GM12878 (cell line): Measurements from ENCODE around the gene CLSTN2. TPM values are rescaled to one million over a fixed set of nuclear protein-coding genes. Genes with fewer than 3 reads are reported as not detected.

Source experiments
- ATAC-seq: fragments of 200-7000 bp; cut with Tn5 transposase; 3 replicates; pipeline ENCODE4 v1.9.1; 2020; ENCODE audit warnings: mild to moderate bottlenecking, moderate library complexity
- BruUV-seq: library from RNA; stranded (reverse); fragments of 400-500 nt; replicated peaks from 2 replicates; lab custom pipeline; 2021; lab: Mats Ljungman, UMichigan
- CTCF ChIA-PET: fragments of 300-600 bp; sonication (Branson Sonifier 250); formaldehyde crosslinking; extraction: SDS; loops from one replicate; lab custom pipeline; 2021; ENCODE audit warnings: inconsistent platforms; lab: Yijun Ruan, JAX
- POLR2A ChIA-PET: fragments of 350-600 bp; formaldehyde crosslinking; extraction: SDS; loops from one replicate; lab custom pipeline; 2021; ENCODE audit warnings: inconsistent platforms; lab: Charles Lee
- RAD21 ChIA-PET: fragments of 300-600 bp; sonication (Branson Sonifier 250); formaldehyde crosslinking; loops from one replicate; lab custom pipeline; 2023; ENCODE audit warnings: antibody characterized with exemption; ENCODE audit not compliant: unreplicated experiment; lab: Charles Lee
- SMC1A ChIA-PET: fragments of 300-600 bp; sonication (Branson Sonifier 250); formaldehyde crosslinking; loops from one replicate; lab custom pipeline; 2023; ENCODE audit not compliant: unreplicated experiment, uncharacterized antibody; lab: Charles Lee
- DNase-seq: peaks from one replicate; pipeline ENCODE4 v3.0.0-alpha.2; 2011; ENCODE audit warnings: low read depth, low spot score
- FAIRE-seq: peaks from 3 replicates; lab custom pipeline; 2011; peaks lifted over from hg19 to GRCh38; lab: Jason Lieb, UNC
- H2AFZ ChIP-seq: 2 replicates; pipeline ENCODE4 v1.6.0; 2011; ENCODE audit warnings: low read depth, low read length, control low read depth; ENCODE audit not compliant: control insufficient read depth
- H3K27ac ChIP-seq: 2 replicates; pipeline ENCODE4 v1.5.1; 2011; ENCODE audit warnings: control low read depth; ENCODE audit not compliant: control insufficient read depth, insufficient read depth
- H3K27me3 ChIP-seq, 2 experiments: replicated peaks in 1 of 2; 2 replicates each; pipeline versions ENCODE4 v1.6.0 to v1.6.1; 2011; ENCODE audit warnings: low read length in 1 of 2; ENCODE audit not compliant: control insufficient read depth in 2 of 2, insufficient read depth in 2 of 2
- H3K36me3 ChIP-seq, 2 experiments: 2 replicates each; pipeline ENCODE4 v1.5.1; 2011; ENCODE audit warnings: low read length in 1 of 2; ENCODE audit not compliant: control insufficient read depth in 2 of 2, insufficient read depth in 2 of 2
- H3K4me1 ChIP-seq: 2 replicates; pipeline ENCODE4 v1.6.1; 2011; ENCODE audit warnings: mild to moderate bottlenecking, low read length, moderate library complexity, mixed read lengths; ENCODE audit not compliant: control insufficient read depth, insufficient read depth
- H3K4me2 ChIP-seq: 2 replicates; pipeline ENCODE4 v1.6.0; 2011; ENCODE audit warnings: control low read depth; ENCODE audit not compliant: control insufficient read depth, insufficient read depth
- H3K4me3 ChIP-seq: fragments of 200-600 bp; sonication (generic); 2 replicates; pipeline ENCODE4 v1.5.1; 2016
- H3K79me2 ChIP-seq: 2 replicates; pipeline ENCODE4 v1.6.0; 2011; ENCODE audit warnings: low read length; ENCODE audit not compliant: control insufficient read depth, insufficient read depth
- H3K9ac ChIP-seq: 2 replicates; pipeline ENCODE4 v1.8.0; 2011; ENCODE audit warnings: low read length, control low read depth, mixed read lengths; ENCODE audit not compliant: control insufficient read depth, insufficient read depth
- H3K9me3 ChIP-seq: replicated peaks from 3 replicates; pipeline ENCODE4 v1.5.1; 2011; ENCODE audit warnings: mild to moderate bottlenecking, low read length; ENCODE audit not compliant: control insufficient read depth, insufficient read depth
- H4K20me1 ChIP-seq: 2 replicates; pipeline ENCODE4 v1.6.0; 2011; ENCODE audit not compliant: control insufficient read depth, insufficient read depth
- BRCA1 ChIP-seq: IDR thresholded peaks from 2 replicates; pipeline ENCODE4 v1.6.1; 2011; ENCODE audit warnings: low read depth, low read length, improper control_type of control experiment
- CREB1 ChIP-seq: IDR thresholded peaks from 2 replicates; pipeline ENCODE4 v1.6.1; 2012; ENCODE audit warnings: low read depth, mild to moderate bottlenecking, inconsistent platforms
- DPF2 ChIP-seq: fragments of 450-650 bp; IDR thresholded peaks from 2 replicates; pipeline ENCODE4 v1.6.1; 2017; ENCODE audit warnings: mild to moderate bottlenecking
- FOS ChIP-seq: IDR thresholded peaks from 3 replicates; pipeline ENCODE4 v1.6.1; 2011; ENCODE audit warnings: borderline replicate concordance; ENCODE audit not compliant: insufficient read length; ENCODE audit errors: extremely low read depth
- IRF5 ChIP-seq: fragments of 450-650 bp; IDR thresholded peaks from 2 replicates; pipeline ENCODE4 v1.6.1; 2017; ENCODE audit warnings: borderline replicate concordance
- KLF5 ChIP-seq: fragments of 450-650 bp; IDR thresholded peaks from 2 replicates; pipeline ENCODE4 v1.6.1; 2014; ENCODE audit warnings: mild to moderate bottlenecking; ENCODE audit not compliant: partially characterized antibody
- MLLT1 ChIP-seq: fragments of 450-650 bp; IDR thresholded peaks from 2 replicates; pipeline ENCODE4 v1.6.1; 2016; ENCODE audit warnings: mild to moderate bottlenecking
- MTA2 ChIP-seq: fragments of 450-650 bp; IDR thresholded peaks from 2 replicates; pipeline ENCODE4 v1.6.1; 2016; ENCODE audit warnings: low read depth, mild to moderate bottlenecking, moderate library complexity
- MTA3 ChIP-seq: IDR thresholded peaks from 2 replicates; pipeline ENCODE4 v1.6.1; 2012; ENCODE audit warnings: low read length, inconsistent platforms, borderline replicate concordance
- NBN ChIP-seq: fragments of 450-650 bp; IDR thresholded peaks from 2 replicates; pipeline ENCODE4 v1.6.1; 2016
- NKRF ChIP-seq: fragments of 450-650 bp; conservative IDR thresholded peaks from 2 replicates; pipeline ENCODE4 v1.6.1; 2017; ENCODE audit warnings: mild to moderate bottlenecking, moderate library complexity
- POU2F2 ChIP-seq: IDR thresholded peaks from 3 replicates; pipeline ENCODE4 v1.6.1; 2011; ENCODE audit warnings: low read depth, mild to moderate bottlenecking, low read length, borderline replicate concordance
- RAD21 ChIP-seq: IDR thresholded peaks from 2 replicates; pipeline ENCODE4 v1.6.1; 2011; ENCODE audit warnings: mild to moderate bottlenecking, low read depth, low read length, moderate library complexity; ENCODE audit not compliant: insufficient read depth
- RELA ChIP-seq: fragments of 450-650 bp; IDR thresholded peaks from 2 replicates; pipeline ENCODE4 v1.8.0; 2014; ENCODE audit warnings: borderline replicate concordance; ENCODE audit not compliant: partially characterized antibody
- SP1 ChIP-seq: IDR thresholded peaks from one replicate; pipeline ENCODE4 v1.6.1; 2011; ENCODE audit warnings: low read depth, low read length
- SREBF1 ChIP-seq: IDR thresholded peaks from 2 replicates; pipeline ENCODE4 v1.6.1; 2012; ENCODE audit warnings: mild to moderate bottlenecking, low read length
- SUZ12 ChIP-seq: fragments of 200-600 bp; sonication (generic); IDR thresholded peaks from one replicate; pipeline ENCODE4 v1.6.1; 2018; ENCODE audit warnings: antibody characterized with exemption, mild to moderate bottlenecking; ENCODE audit not compliant: unreplicated experiment
- YY1 ChIP-seq: IDR thresholded peaks from 2 replicates; pipeline ENCODE4 v1.6.1; 2011; ENCODE audit warnings: low read depth, mild to moderate bottlenecking, low read length
- in situ Hi-C: fragments of 300-500 bp; cut with MboI; formaldehyde crosslinking; loops from 9 replicates; pipeline ENCODE4 v1.14.3; 2018; ENCODE audit warnings: mixed read lengths
- intact Hi-C: fragments of 100-400 bp; cut with micrococcal nuclease; formaldehyde crosslinking; loops from one replicate; pipeline ENCODE4 v1.14.2; 2022; ENCODE audit not compliant: unreplicated experiment
- polyA plus RNA-seq, 11 experiments: library from polyadenylated mRNA; depleted of rRNA in 4 of 11; unstranded in 6 of 11; stranded (reverse) in 5 of 11; fragments of >200 nt; fragmentation: Nextera tagmentation in 4 of 11; fragmentation: Illumina TruSeq in 1 of 11; extraction: Ambion mirVana in 4 of 11; extraction: Trizol in 1 of 11; gene quantifications; 1 replicate in 1 of 11; 2 replicates in 10 of 11; pipeline versions ENCODE4 v1.2.1 to v1.2.3, GENCODE V29; 2011 to 2016; ENCODE audit warnings: inconsistent platforms in 2 of 11, missing spikeins in 2 of 11, low read depth in 1 of 11
- total RNA-seq, 4 experiments: library from RNA; depleted of rRNA in 3 of 4; stranded (reverse); fragments of >200 nt in 3 of 4; fragmentation: Illumina TruSeq in 1 of 4; extraction: Trizol in 1 of 4; gene quantifications; 2 replicates each; pipeline versions ENCODE4 v1.2.1 to v1.2.3, GENCODE V29; 2013 to 2021

Gene CLSTN2
- total and polyA plus RNA-seq, 10 of the 15 experiments (the other 5 are each of a cell fraction or from before 2014, with no cell fraction given) = under 0.01 to 0.10 (median under 0.01) TPM; not detected in 5

GRCh38 chr3:140599009-140599408 lies 664.0 kb downstream of the CLSTN2 start:
- Histone ChIP-seq H3K79me2 (no peaks in the 10 kb centered on the region), H4K20me1 (no peaks in the 10 kb centered on the region), H3K36me3 (no peaks in the 10 kb centered on the region), H3K4me1 (no peaks in the 10 kb centered on the region), H3K9ac (no peak overlapping the region), H3K27me3 (no peaks in the 10 kb centered on the region), H3K9me3 (no peaks in the 10 kb centered on the region), H3K27ac (no peak overlapping the region), H3K4me2 (no peak overlapping the region), H3K4me3 (no peak overlapping the region), H2AFZ (no peak overlapping the region)
- CTCF ChIA-PET = interaction anchor here (1.1 kb wide), 1 partner anchor 44 kb away, joined by 4 read pairs; no protein-coding TSS in a partner anchor
- in situ Hi-C loops = no loop called here
- SMC1A ChIA-PET = interaction anchor here (0.6 kb wide), 1 partner anchor 104 kb away, joined by 4 read pairs; no protein-coding TSS in a partner anchor
- POLR2A ChIA-PET = no interaction called here
- no peak for FAIRE-seq
- DNase-seq = no peak
- no peak for TF ChIP-seq MTA3
- no peak for TF ChIP-seq POU2F2
- no peak for TF ChIP-seq YY1
- no peak for TF ChIP-seq NBN
- no peak for TF ChIP-seq SP1
- TF ChIP-seq CREB1 = no peak
- no peak for TF ChIP-seq SREBF1
- TF ChIP-seq DPF2 = no peak
- TF ChIP-seq KLF5 = no peak
- TF ChIP-seq MLLT1 = no peak
- TF ChIP-seq SUZ12 = no peak
- no peak for TF ChIP-seq RELA
- no peak for TF ChIP-seq MTA2
- no peak for TF ChIP-seq RAD21
- no peak for TF ChIP-seq IRF5
- TF ChIP-seq FOS = no peak
- no peak for TF ChIP-seq NKRF
- TF ChIP-seq BRCA1 = no peak
- no TSS peak for BruUV-seq
- intact Hi-C loops = no loop called here
- RAD21 ChIA-PET = no interaction called here
- ATAC-seq = no peak
